Cerebellar nuclear complex (tissue), 1 donor: ENCODE results near the gene LPP.

Source experiments
- DNase-seq, 2 experiments: peaks; one replicate each; lab custom pipeline; 2025; lab: John Stamatoyannopoulos, UW

LPP gene

GRCh38 chr3:188299068-188299467 lies 145.1 kb downstream of the LPP start:
- DNase-seq, result no peak

- no peak for DNase-seq
Observed at GRCh38 chr3:188299708-188300107, 145.8 kb downstream of the LPP start.

- DNase-seq, result no peak
Observed at GRCh38 chr3:188301147-188301546, 147.2 kb downstream of the LPP start.

- DNase-seq, result no peak
Observed at GRCh38 chr3:188303286-188303799, 149.4 kb downstream of the LPP start.

GRCh38 chr3:188303823-188304222 lies 149.9 kb downstream of the LPP start:
- no peak for DNase-seq

GRCh38 chr3:188304501-188304900 lies 150.5 kb downstream of the LPP start:
- no peak for DNase-seq

- DNase-seq, result no peak
Observed at GRCh38 chr3:188305220-188305619, 151.3 kb downstream of the LPP start.

- no peak for DNase-seq
Observed at GRCh38 chr3:188306435-188307005, 152.6 kb downstream of the LPP start.

- no peak for DNase-seq
Observed at GRCh38 chr3:188309437-188310269, 155.7 kb downstream of the LPP start.

- DNase-seq, result no peak
Observed at GRCh38 chr3:188310270-188310710, 156.3 kb downstream of the LPP start.

- DNase-seq, result no peak
Observed at GRCh38 chr3:188315553-188315952, 161.6 kb downstream of the LPP start.

GRCh38 chr3:188316021-188316722 lies 162.2 kb downstream of the LPP start:
- DNase-seq, result no peak

GRCh38 chr3:188316723-188317070 lies 162.7 kb downstream of the LPP start:
- DNase-seq, result no peak

GRCh38 chr3:188319569-188319968 lies 165.6 kb downstream of the LPP start:
- DNase-seq, result no peak

GRCh38 chr3:188320757-188321156 lies 166.8 kb downstream of the LPP start:
- no peak for DNase-seq

- no peak for DNase-seq
Observed at GRCh38 chr3:188321258-188321657, 167.3 kb downstream of the LPP start.

- no peak for DNase-seq
Observed at GRCh38 chr3:188322135-188322887, 168.4 kb downstream of the LPP start.

GRCh38 chr3:188323067-188323842 lies 169.3 kb downstream of the LPP start:
- no peak for DNase-seq

- peak in 1 of 2 experiments; percentile 7 for DNase-seq
Observed at GRCh38 chr3:188326111-188326510, 172.2 kb downstream of the LPP start.

- DNase-seq, result no peak
Observed at GRCh38 chr3:188326968-188327367, 173.0 kb downstream of the LPP start.

- DNase-seq, result no peak
Observed at GRCh38 chr3:188327433-188327832, 173.5 kb downstream of the LPP start.
